Mesendoderm (in vitro differentiated cells): ENCODE data around the gene DMRTA2.

Experiments used
- DNase-seq: peaks from one replicate; pipeline ENCODE4 v3.0.0; 2013
- H2AK5ac ChIP-seq: 2 replicates; pipeline ENCODE4 v1.6.1; 2013; ENCODE audit warnings: low read length, inconsistent platforms
- H2BK120ac ChIP-seq: 2 replicates; pipeline ENCODE4 v1.6.1; 2013; ENCODE audit warnings: low read depth, mild to moderate bottlenecking, low read length, moderate library complexity, mixed read lengths
- H2BK15ac ChIP-seq: replicated peaks from 2 replicates; pipeline ENCODE4 v1.6.1; 2013; ENCODE audit warnings: low read depth, mild to moderate bottlenecking, moderate library complexity
- H2BK5ac ChIP-seq: 2 replicates; pipeline ENCODE4 v1.6.1; 2013; ENCODE audit warnings: low read length, inconsistent platforms
- H3K18ac ChIP-seq: 2 replicates; pipeline ENCODE4 v1.6.1; 2013; ENCODE audit warnings: mild to moderate bottlenecking, low read length, mixed read lengths
- H3K23ac ChIP-seq: one replicate; pipeline ENCODE4 v1.6.1; 2013; ENCODE audit warnings: low read length
- H3K27ac ChIP-seq: 2 replicates; pipeline ENCODE4 v1.5.1; 2013; ENCODE audit warnings: low read depth, mild to moderate bottlenecking, inconsistent platforms, low read length, moderate library complexity
- H3K27me3 ChIP-seq: 2 replicates; pipeline ENCODE4 v1.6.1; 2013; ENCODE audit warnings: low read length, control low read depth, mild to moderate bottlenecking, inconsistent platforms; ENCODE audit not compliant: insufficient read depth, poor library complexity
- H3K36me3 ChIP-seq: 2 replicates; pipeline ENCODE4 v1.6.1; 2013; ENCODE audit warnings: low read length, inconsistent platforms; ENCODE audit not compliant: control insufficient read depth, insufficient read depth
- H3K4ac ChIP-seq: one replicate; pipeline ENCODE4 v1.6.1; 2013; ENCODE audit warnings: low read depth, mild to moderate bottlenecking, low read length, moderate library complexity
- H3K4me1 ChIP-seq: 2 replicates; pipeline ENCODE4 v1.6.1; 2013; ENCODE audit warnings: low read depth, low read length, inconsistent platforms; ENCODE audit not compliant: control insufficient read depth
- H3K4me2 ChIP-seq: 2 replicates; pipeline ENCODE4 v1.6.1; 2013; ENCODE audit warnings: low read length
- H3K4me3 ChIP-seq: 2 replicates; pipeline ENCODE4 v1.5.1; 2013; ENCODE audit warnings: mild to moderate bottlenecking, low read length
- H3K56ac ChIP-seq: one replicate; pipeline ENCODE4 v1.6.1; 2013; ENCODE audit warnings: low read length
- H3K79me1 ChIP-seq: 2 replicates; pipeline ENCODE4 v1.6.1; 2013; ENCODE audit warnings: low read length, inconsistent platforms
- H3K79me2 ChIP-seq: 2 replicates; pipeline ENCODE4 v1.6.1; 2013; ENCODE audit warnings: mild to moderate bottlenecking, low read length; ENCODE audit not compliant: control insufficient read depth, insufficient read depth
- H3K9ac ChIP-seq: 2 replicates; pipeline ENCODE4 v1.6.1; 2013; ENCODE audit warnings: low read length, inconsistent platforms
- H4K5ac ChIP-seq: one replicate; pipeline ENCODE4 v1.6.1; 2013; ENCODE audit warnings: low read length
- H4K8ac ChIP-seq: one replicate; pipeline ENCODE4 v1.6.1; 2013; ENCODE audit warnings: low read depth, mild to moderate bottlenecking, control low read depth, low read length, moderate library complexity
- WGBS: extraction: QIAGEN DNeasy Blood & Tissue Kit; methylation state at CpG from one replicate; pipeline ENCODE4 v1.1.7; 2013; ENCODE audit warnings: low lambda C conversion rate, missing lambda C conversion rate; ENCODE audit not compliant: insufficient coverage; ENCODE audit errors: extremely low coverage; 5-methylcytosine and 5-hydroxymethylcytosine counted together

Gene DMRTA2

DNA sequence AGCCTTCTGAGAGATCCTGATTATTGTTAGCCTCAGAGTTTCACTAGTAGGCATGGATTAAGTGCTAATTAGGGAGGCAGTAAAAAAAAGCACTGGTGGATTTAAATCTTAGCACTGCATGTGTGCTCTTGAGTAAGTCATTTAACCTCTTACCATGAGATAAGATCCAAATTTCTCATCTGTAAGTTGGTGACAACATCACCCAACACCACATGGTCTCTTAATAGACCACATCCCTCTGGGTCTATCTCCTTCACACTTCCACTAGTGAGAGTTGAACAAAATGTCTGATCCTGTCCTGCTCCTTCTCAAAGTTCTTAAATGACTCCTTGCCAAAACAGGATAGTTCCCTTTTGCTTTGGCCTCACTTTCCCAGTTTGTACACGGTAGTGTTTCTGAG is 29.5 kb upstream of the DMRTA2 start:
- no peak overlapping the region for H4K5ac ChIP-seq
- no peak overlapping the region for H2AK5ac ChIP-seq
- H3K4me1 ChIP-seq: no peaks in the 10 kb centered on the region
- no peak overlapping the region for H3K9ac ChIP-seq
- no CpG with 5 or more reads among the region's 1 CpG for WGBS
- no peak overlapping the region for H4K8ac ChIP-seq
- no peak overlapping the region for H2BK15ac ChIP-seq
- H2BK5ac ChIP-seq: no peak overlapping the region
- no peak overlapping the region for H3K4ac ChIP-seq
- H3K79me2 ChIP-seq: no peaks in the 10 kb centered on the region
- DNase-seq: peak; percentile 49
- H3K56ac ChIP-seq: no peak overlapping the region
- no peak overlapping the region for H2BK120ac ChIP-seq
- no peak overlapping the region for H3K4me2 ChIP-seq
- H3K18ac ChIP-seq: no peak overlapping the region
- H3K79me1 ChIP-seq: no peaks in the 10 kb centered on the region
- H3K27ac ChIP-seq: no peak overlapping the region
- H3K4me3 ChIP-seq: no peak overlapping the region
- no peak overlapping the region for H3K23ac ChIP-seq
- H3K36me3 ChIP-seq: no peaks in the 10 kb centered on the region
- no peaks in the 10 kb centered on the region for H3K27me3 ChIP-seq

DNA sequence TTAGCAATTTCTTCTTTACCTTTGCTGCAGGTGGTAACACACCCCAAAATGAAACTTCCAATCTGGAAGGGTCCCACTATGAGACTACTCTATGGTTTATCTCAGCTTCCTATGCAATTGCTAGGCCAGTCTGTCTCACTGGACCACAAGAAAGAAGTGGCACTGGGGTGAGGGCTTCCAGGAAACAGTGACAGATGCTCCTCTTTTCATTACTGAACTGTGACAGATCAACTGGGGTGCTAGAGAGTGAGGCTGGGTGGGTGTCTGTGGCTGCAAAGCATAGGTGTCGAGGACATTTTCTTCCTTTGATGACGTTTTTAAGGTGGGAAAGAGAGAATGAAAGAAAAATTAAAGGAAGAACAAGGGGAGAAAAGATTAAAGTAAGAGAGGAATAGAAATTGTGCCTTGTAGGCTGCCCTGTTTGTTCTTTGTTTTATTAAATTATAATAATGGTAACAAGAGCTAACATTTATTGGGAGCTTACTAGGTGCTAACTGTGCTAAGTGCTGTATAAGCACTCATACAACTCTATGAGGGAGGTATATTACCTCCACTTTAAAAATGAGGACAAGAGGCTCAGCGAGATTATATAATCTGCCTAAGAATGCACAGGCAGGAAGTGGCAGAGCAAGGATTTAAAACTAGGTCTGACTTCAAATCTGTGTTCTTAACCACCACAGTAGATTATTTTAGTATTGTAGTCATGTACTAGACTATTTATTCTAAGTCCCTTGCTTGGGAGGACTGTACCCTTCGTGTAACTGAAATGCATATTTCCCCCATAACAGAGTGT is 27.8 kb upstream of the DMRTA2 start:
- H3K9ac ChIP-seq: no peak overlapping the region
- H2BK120ac ChIP-seq: no peak overlapping the region
- DNase-seq: no peak
- no peak overlapping the region for H3K4ac ChIP-seq
- 100% methylated on average over 1 of the region's 4 CpGs for WGBS
- H2BK5ac ChIP-seq: no peak overlapping the region
- H2BK15ac ChIP-seq: no peak overlapping the region
- H3K4me3 ChIP-seq: no peak overlapping the region
- H3K27me3 ChIP-seq: no peaks in the 10 kb centered on the region
- no peak overlapping the region for H3K27ac ChIP-seq
- no peak overlapping the region for H3K4me2 ChIP-seq
- no peak overlapping the region for H4K8ac ChIP-seq
- no peaks in the 10 kb centered on the region for H3K79me2 ChIP-seq
- no peak overlapping the region for H3K23ac ChIP-seq
- H4K5ac ChIP-seq: no peak overlapping the region
- no peak overlapping the region for H2AK5ac ChIP-seq
- H3K18ac ChIP-seq: no peak overlapping the region
- H3K56ac ChIP-seq: no peak overlapping the region
- H3K79me1 ChIP-seq: no peaks in the 10 kb centered on the region
- H3K36me3 ChIP-seq: no peaks in the 10 kb centered on the region
- H3K4me1 ChIP-seq: no peaks in the 10 kb centered on the region

DNA sequence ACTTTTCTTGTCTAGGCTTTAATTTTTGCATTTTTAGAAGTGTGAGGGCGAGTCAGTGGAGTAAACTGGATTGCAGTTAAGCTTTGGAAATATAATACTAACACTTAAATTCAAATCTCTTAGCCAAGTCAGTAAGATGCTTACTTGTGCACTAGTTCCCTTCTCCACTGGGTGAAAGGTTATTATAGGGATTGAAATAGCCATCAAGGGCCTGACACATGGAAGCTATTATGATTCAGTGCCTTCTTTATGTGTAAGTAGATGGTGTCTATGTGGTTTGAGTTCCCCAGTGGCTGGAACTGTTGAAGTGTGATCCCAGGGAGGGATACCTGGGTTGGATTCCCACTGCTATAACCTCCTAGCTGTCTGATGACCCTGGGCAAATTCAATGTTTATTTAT is 24.7 kb upstream of the DMRTA2 start:
- Histone ChIP-seq H4K5ac (no peak overlapping the region), H3K27me3 (no peaks in the 10 kb centered on the region), H2AK5ac (no peak overlapping the region), H3K9ac (no peak overlapping the region), H3K23ac (no peak overlapping the region), H3K4me3 (no peak overlapping the region), H2BK15ac (no peak overlapping the region), H3K56ac (no peak overlapping the region), H4K8ac (no peak overlapping the region), H2BK5ac (no peak overlapping the region), H3K18ac (no peak overlapping the region), H3K4me1 (no peaks in the 10 kb centered on the region), H3K4ac (no peak overlapping the region), H3K27ac (no peak overlapping the region), H3K79me1 (no peaks in the 10 kb centered on the region), H3K79me2 (no peaks in the 10 kb centered on the region), H2BK120ac (no peak overlapping the region), H3K36me3 (no peaks in the 10 kb centered on the region), H3K4me2 (no peak overlapping the region)
- no peak for DNase-seq
- WGBS: no CpG with 5 or more reads among the region's 1 CpG

DNA sequence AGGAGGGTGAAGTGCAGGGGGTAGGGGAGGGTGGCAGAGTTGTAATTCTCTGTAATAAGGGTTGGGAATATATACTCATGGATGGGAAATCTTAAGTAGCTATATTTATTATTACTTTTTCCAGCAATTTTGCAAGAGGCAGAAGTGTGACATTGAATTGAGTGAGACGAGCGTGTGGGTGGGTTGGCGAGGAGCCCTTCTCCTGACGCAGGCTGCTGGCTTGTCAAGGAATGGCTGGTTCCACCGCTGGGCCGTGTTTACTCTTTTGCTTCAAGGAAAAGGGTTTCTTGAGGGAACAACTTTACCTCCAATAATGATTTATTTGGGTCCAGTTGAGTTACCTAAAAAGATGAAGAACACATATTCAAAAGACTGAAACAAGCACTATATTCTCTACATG is 17.9 kb upstream of the DMRTA2 start:
- Histone ChIP-seq H3K4ac (no peak overlapping the region), H3K27me3 (no peaks in the 10 kb centered on the region), H3K36me3 (peaks cover 2% of the 10 kb centered on the region), H3K9ac (no peak overlapping the region), H3K23ac (no peak overlapping the region), H3K18ac (no peak overlapping the region), H2BK5ac (no peak overlapping the region), H3K56ac (no peak overlapping the region), H3K4me3 (no peak overlapping the region), H4K5ac (no peak overlapping the region), H3K4me2 (no peak overlapping the region), H3K79me2 (no peaks in the 10 kb centered on the region), H4K8ac (no peak overlapping the region), H3K4me1 (no peaks in the 10 kb centered on the region), H3K79me1 (no peaks in the 10 kb centered on the region), H2AK5ac (no peak overlapping the region), H2BK120ac (no peak overlapping the region), H3K27ac (no peak overlapping the region), H2BK15ac (no peak overlapping the region)
- WGBS: no CpG with 5 or more reads among the region's 6 CpGs
- DNase-seq: no peak

DNA sequence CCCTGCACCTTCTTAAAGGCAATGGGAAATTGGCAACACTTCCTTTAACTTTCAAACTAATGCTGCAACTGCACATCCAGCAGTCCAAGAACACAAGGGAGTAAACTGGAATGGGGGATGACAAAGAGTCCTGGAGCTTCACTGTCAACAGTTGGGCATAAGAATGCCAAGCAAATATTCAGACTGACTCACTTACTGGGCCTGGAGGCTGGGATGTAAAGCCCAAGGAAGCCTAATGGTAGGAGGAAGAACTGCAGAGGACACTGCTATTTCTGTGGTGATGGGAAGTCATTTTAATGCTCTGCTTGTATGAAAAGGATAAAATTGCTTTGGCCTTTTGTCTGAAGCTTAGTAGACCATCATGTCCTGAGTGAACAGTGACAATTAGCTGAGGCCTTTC is 15.7 kb upstream of the DMRTA2 start:
- peak; percentile 34 for DNase-seq
- Histone ChIP-seq H3K4ac (no peak overlapping the region), H2AK5ac (no peak overlapping the region), H3K79me1 (no peaks in the 10 kb centered on the region), H3K27ac (no peak overlapping the region), H3K23ac (no peak overlapping the region), H2BK5ac (no peak overlapping the region), H3K4me1 (no peaks in the 10 kb centered on the region), H4K8ac (no peak overlapping the region), H3K79me2 (no peaks in the 10 kb centered on the region), H3K27me3 (no peaks in the 10 kb centered on the region), H2BK15ac (no peak overlapping the region), H3K18ac (no peak overlapping the region), H3K9ac (no peak overlapping the region), H4K5ac (no peak overlapping the region), H3K4me2 (no peak overlapping the region), H3K56ac (no peak overlapping the region), H3K36me3 (peaks cover 2% of the 10 kb centered on the region), H2BK120ac (no peak overlapping the region), H3K4me3 (no peak overlapping the region)

DNA sequence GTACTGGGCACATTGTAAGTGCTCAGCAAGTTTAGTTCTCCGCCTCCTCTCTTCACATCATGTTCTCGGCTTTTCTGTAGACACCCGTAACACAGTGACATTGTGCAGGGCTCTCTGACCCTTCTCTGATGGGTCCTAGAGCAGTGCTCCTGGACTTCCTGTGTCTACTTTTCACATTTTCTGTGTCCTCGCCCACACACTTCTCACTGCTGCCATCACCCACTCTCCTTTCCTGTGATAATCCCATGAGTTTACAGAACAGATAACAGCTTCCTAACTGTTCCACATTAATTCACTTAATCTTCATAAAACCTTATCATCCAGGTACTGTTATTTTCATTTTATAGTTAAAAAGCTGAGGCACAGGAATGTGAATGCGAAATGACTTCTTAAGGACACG is 13.2 kb upstream of the DMRTA2 start:
- Histone ChIP-seq H3K27me3 (peaks cover 8% of the 10 kb centered on the region), H2BK120ac (no peak overlapping the region), H3K27ac (no peak overlapping the region), H3K36me3 (peaks cover 2% of the 10 kb centered on the region), H4K8ac (no peak overlapping the region), H3K9ac (no peak overlapping the region), H3K4me3 (no peak overlapping the region), H3K23ac (no peak overlapping the region), H2BK15ac (no peak overlapping the region), H3K79me1 (no peaks in the 10 kb centered on the region), H3K79me2 (no peaks in the 10 kb centered on the region), H3K4ac (no peak overlapping the region), H2AK5ac (no peak overlapping the region), H3K18ac (no peak overlapping the region), H3K4me2 (no peak overlapping the region), H3K56ac (no peak overlapping the region), H4K5ac (no peak overlapping the region), H2BK5ac (no peak overlapping the region), H3K4me1 (no peaks in the 10 kb centered on the region)
- WGBS: no CpG with 5 or more reads among the region's 6 CpGs
- DNase-seq: no peak
